Upper lobe of left lung (tissue), 4 donors: ENCODE data around the gene EXOC2.

Source experiments
- CTCF ChIP-seq, 6 experiments: fragments of 450-650 bp in 4 of 6; fragments of 200-600 bp in 2 of 6; sonication (generic) in 2 of 6; IDR thresholded peaks; one replicate each; pipeline ENCODE4 v1.5.1; 2016 to 2019; ENCODE audit warnings: antibody characterized with exemption in 6 of 6
- EP300 ChIP-seq, 4 donors: sonication (generic); formaldehyde crosslinking; IDR thresholded peaks; one replicate each; pipeline ENCODE4 v1.5.1; 2017; ENCODE audit warnings: antibody characterized with exemption in 4 of 4, control low read depth in 2 of 4
- POLR2A ChIP-seq, 4 donors: fragments of 450-650 bp; IDR thresholded peaks; one replicate each; pipeline ENCODE4 v1.5.1; 2016 to 2017; ENCODE audit warnings: antibody characterized with exemption in 4 of 4, mild to moderate bottlenecking in 2 of 4

- no peak for TF ChIP-seq CTCF (IDR thresholded peaks at IDR 0.05)
- no peak for TF ChIP-seq EP300 (IDR thresholded peaks at IDR 0.05)
- no peak for TF ChIP-seq POLR2A (IDR thresholded peaks at IDR 0.05)
These were observed 13.7 kb downstream of the EXOC2 start for GRCh38 chr6:679282-679681.
